OCI-LY7 (cell line): ENCODE results near the gene OXTR.

Experiments
- CTCF ChIP-seq: fragments of 200-600 bp; sonication (generic); conservative IDR thresholded peaks from 2 replicates; pipeline ENCODE4 v1.5.1; 2014; ENCODE audit warnings: mild to moderate bottlenecking, antibody characterized with exemption, low read length, moderate library complexity, mixed read lengths
- EZH2phosphoT487 ChIP-seq: fragments of 200-600 bp; sonication (generic); IDR thresholded peaks from 2 replicates; pipeline ENCODE4 v1.6.1; 2018; ENCODE audit warnings: low read depth, borderline replicate concordance, mild to moderate bottlenecking, mixed run types, antibody characterized with exemption, low read length, moderate library complexity, mixed read lengths

- no peak for TF ChIP-seq CTCF
- TF ChIP-seq EZH2phosphoT487: no peak
These were observed 3.9 kb downstream of the OXTR start for GRCh38 chr3:8765528-8765927.
